ENCODE data around the gene CYP4F22. TPM values are rescaled to one million over a fixed set of nuclear protein-coding genes. Genes with fewer than 3 reads are reported as not detected.
"Not testable (repeated sequence)": the region's sequence is repeated elsewhere in the genome, so short reads cannot be mapped to it uniquely, and the experiment has no call there.

CYP4F22 gene
- total RNA-seq, 1 donor from 2014 or later, result not detected

- TF ChIP-seq CTCF (IDR thresholded peaks at IDR 0.05), result peak; percentile 78
- Mint-ChIP-seq H3K4me1 (ENCODE audit: unreplicated experiment) (no peaks in the 10 kb centered on the region), H3K36me3 (ENCODE audit: unreplicated experiment) (no peaks in the 10 kb centered on the region), H3K4me3 (ENCODE audit: unreplicated experiment) (no peak overlapping the region), H3K27ac (ENCODE audit: unreplicated experiment) (no peak overlapping the region), H3K27me3 (ENCODE audit: unreplicated experiment) (peaks cover 8% of the 10 kb centered on the region), H3K9me3 (ENCODE audit: unreplicated experiment) (no peaks in the 10 kb centered on the region)
- DNase-seq (ENCODE audit: extremely low spot score, unreplicated experiment), result peak; percentile 91
Measured at GRCh38 chr19:15584541-15585115, 76.3 kb downstream of the CYP4F22 start.

GRCh38 chr19:15587663-15588062 lies 79.3 kb downstream of the CYP4F22 start:
- Mint-ChIP-seq H3K27me3 (ENCODE audit: unreplicated experiment) (peaks cover 2% of the 10 kb centered on the region), H3K4me3 (ENCODE audit: unreplicated experiment) (no peak overlapping the region), H3K4me1 (ENCODE audit: unreplicated experiment) (no peaks in the 10 kb centered on the region), H3K27ac (ENCODE audit: unreplicated experiment) (no peak overlapping the region), H3K36me3 (ENCODE audit: unreplicated experiment) (no peaks in the 10 kb centered on the region), H3K9me3 (ENCODE audit: unreplicated experiment) (no peaks in the 10 kb centered on the region)
- peak; percentile 51 for DNase-seq (ENCODE audit: extremely low spot score, unreplicated experiment)
- TF ChIP-seq CTCF (IDR thresholded peaks at IDR 0.05), result no peak

- no peak for TF ChIP-seq CTCF (IDR thresholded peaks at IDR 0.05)
- DNase-seq (ENCODE audit: extremely low spot score, unreplicated experiment), result peak; percentile 56
- Mint-ChIP-seq H3K4me3 (ENCODE audit: unreplicated experiment) (no peak overlapping the region), H3K27me3 (ENCODE audit: unreplicated experiment) (peaks cover 2% of the 10 kb centered on the region), H3K9me3 (ENCODE audit: unreplicated experiment) (peaks cover 6% of the 10 kb centered on the region), H3K27ac (ENCODE audit: unreplicated experiment) (no peak overlapping the region), H3K36me3 (ENCODE audit: unreplicated experiment) (no peaks in the 10 kb centered on the region), H3K4me1 (ENCODE audit: unreplicated experiment) (no peaks in the 10 kb centered on the region)
Measured at GRCh38 chr19:15588265-15588664, 79.9 kb downstream of the CYP4F22 start.

DNA sequence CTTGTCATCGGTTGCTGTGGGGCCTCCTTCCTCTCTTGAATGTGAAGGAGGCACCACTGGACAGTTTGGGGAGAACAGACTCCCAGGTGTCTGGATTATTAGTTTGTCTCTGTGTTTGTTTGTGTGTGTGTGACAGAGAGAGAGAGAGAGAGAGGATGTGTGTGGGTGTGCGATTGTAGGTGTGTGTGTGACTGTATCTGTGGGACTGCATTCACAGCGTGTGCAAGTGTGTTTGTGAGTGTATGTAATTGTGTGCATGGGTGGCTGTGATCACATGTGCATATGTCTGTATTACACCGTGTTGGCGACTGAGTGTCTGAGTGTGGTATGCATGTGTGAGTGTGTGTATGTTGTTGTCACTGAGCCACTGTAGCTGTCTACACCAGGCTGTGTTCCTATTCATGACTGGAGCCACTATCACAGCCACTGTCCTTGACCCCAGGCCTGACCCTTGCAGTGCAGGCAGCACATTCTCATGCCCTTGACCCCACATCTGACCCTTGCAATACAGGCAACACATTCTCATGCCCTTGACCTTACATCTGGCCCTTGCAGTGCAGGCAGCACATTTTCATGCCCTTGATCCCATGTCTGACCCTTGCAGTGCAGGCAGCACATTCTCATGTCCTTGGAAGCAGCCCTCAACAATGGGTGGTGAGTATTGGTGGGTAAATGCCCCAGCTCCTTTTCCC lies 81.6 kb downstream of the CYP4F22 start:
- Mint-ChIP-seq H3K4me3 (ENCODE audit: unreplicated experiment) (no peak overlapping the region), H3K4me1 (ENCODE audit: unreplicated experiment) (no peaks in the 10 kb centered on the region), H3K27ac (ENCODE audit: unreplicated experiment) (no peak overlapping the region), H3K36me3 (ENCODE audit: unreplicated experiment) (no peaks in the 10 kb centered on the region), H3K27me3 (ENCODE audit: unreplicated experiment) (peaks cover 2% of the 10 kb centered on the region), H3K9me3 (ENCODE audit: unreplicated experiment) (peaks cover 12% of the 10 kb centered on the region)
- no peak for TF ChIP-seq CTCF (IDR thresholded peaks at IDR 0.05)
- peak; percentile 57 for DNase-seq (ENCODE audit: extremely low spot score, unreplicated experiment)

DNA sequence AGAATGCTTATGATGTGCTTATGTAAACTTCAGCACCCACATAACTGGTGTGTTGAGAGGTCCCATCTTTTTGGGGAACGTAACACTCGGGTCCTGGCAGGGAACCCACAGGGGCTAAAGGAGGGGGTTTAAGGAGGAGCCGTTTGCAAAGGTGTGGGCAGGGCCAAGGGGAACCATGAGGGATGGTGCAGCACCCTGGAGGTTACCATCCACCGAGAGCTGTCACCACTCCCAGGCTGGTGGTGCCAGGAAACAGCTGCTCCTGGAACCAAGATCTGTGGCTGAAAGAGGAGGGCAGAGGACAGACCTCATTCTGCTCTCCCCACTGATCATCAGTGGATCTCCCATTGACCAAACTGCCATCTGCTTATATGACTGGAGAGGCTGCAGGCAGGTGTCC lies 83.5 kb downstream of the CYP4F22 start:
- no peak overlapping the region for H3K4me3 Mint-ChIP-seq (ENCODE audit: unreplicated experiment)
- peak; percentile 74 for DNase-seq (ENCODE audit: extremely low spot score, unreplicated experiment)
- no peaks in the 10 kb centered on the region for H3K36me3 Mint-ChIP-seq (ENCODE audit: unreplicated experiment)
- H3K9me3 Mint-ChIP-seq (ENCODE audit: unreplicated experiment), result peaks cover 12% of the 10 kb centered on the region
- H3K27ac Mint-ChIP-seq (ENCODE audit: unreplicated experiment), result no peak overlapping the region
- H3K27me3 Mint-ChIP-seq (ENCODE audit: unreplicated experiment), result peaks cover 2% of the 10 kb centered on the region
- TF ChIP-seq CTCF (IDR thresholded peaks at IDR 0.05), result no peak
- H3K4me1 Mint-ChIP-seq (ENCODE audit: unreplicated experiment), result no peaks in the 10 kb centered on the region

DNA sequence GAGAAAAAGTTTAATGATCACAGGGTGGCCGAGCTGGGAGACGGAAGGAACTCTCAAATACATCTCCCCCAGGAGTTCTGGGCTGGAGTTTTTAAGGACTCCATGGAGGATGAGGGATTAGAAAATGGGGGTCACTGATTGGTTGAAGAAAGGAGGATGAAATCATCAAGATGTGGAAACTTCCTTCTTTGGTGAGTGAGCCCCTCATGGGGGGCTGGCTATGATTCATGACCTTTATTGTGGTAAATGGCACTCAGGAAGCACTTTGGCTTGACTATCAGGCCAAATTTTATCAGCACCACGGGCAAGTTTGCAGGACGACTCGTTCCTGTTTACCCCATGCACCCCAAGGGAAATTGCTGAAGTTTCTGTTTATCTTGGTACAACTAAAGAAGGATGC lies 84.2 kb downstream of the CYP4F22 start:
- peaks cover 12% of the 10 kb centered on the region for H3K9me3 Mint-ChIP-seq (ENCODE audit: unreplicated experiment)
- H3K27me3 Mint-ChIP-seq (ENCODE audit: unreplicated experiment); H3K4me3 Mint-ChIP-seq (ENCODE audit: unreplicated experiment); DNase-seq (ENCODE audit: extremely low spot score, unreplicated experiment); H3K4me1 Mint-ChIP-seq (ENCODE audit: unreplicated experiment); H3K36me3 Mint-ChIP-seq (ENCODE audit: unreplicated experiment); H3K27ac Mint-ChIP-seq (ENCODE audit: unreplicated experiment): not testable (repeated sequence)

- H3K4me1 Mint-ChIP-seq (ENCODE audit: unreplicated experiment); H3K27ac Mint-ChIP-seq (ENCODE audit: unreplicated experiment); H3K4me3 Mint-ChIP-seq (ENCODE audit: unreplicated experiment); H3K27me3 Mint-ChIP-seq (ENCODE audit: unreplicated experiment); H3K36me3 Mint-ChIP-seq (ENCODE audit: unreplicated experiment): not testable (repeated sequence)
- H3K9me3 Mint-ChIP-seq (ENCODE audit: unreplicated experiment), result peaks cover 12% of the 10 kb centered on the region
- peak; percentile 54 for DNase-seq (ENCODE audit: extremely low spot score, unreplicated experiment)
Measured at GRCh38 chr19:15593766-15594165, 85.4 kb downstream of the CYP4F22 start.

Data from osteocyte (in vitro differentiated cells).